A549 (cell line): ENCODE measurements around the gene CPT1B. TPM values are rescaled to one million over a fixed set of nuclear protein-coding genes. Genes with fewer than 3 reads are reported as not detected.
A peak's percentile ranks its signal among the peaks of the same experiment; 100 is the strongest.

Experiments used
- ATAC-seq, 2 experiments: fragments of 200-7000 bp in 1 of 2; fragments of >200 bp in 1 of 2; cut with Nextera tagmentation in 1 of 2; cut with Tn5 transposase in 1 of 2; 3 replicates each; pipeline versions ENCODE4 v1.8.0 to v1.9.1; 2018 to 2020; ENCODE audit warnings: mild to moderate bottlenecking in 1 of 2, moderate library complexity in 1 of 2
- CTCF ChIA-PET: fragments of 300-600 bp; sonication (Branson Sonifier 250); formaldehyde crosslinking; extraction: SDS; loops from one replicate; lab custom pipeline; 2021; ENCODE audit warnings: antibody characterized with exemption, inconsistent platforms; lab: Yijun Ruan, JAX
- POLR2A ChIA-PET: fragments of 350-600 bp; formaldehyde crosslinking; extraction: SDS; loops from one replicate; lab custom pipeline; 2021; ENCODE audit warnings: antibody characterized with exemption, inconsistent platforms; lab: Yijun Ruan, JAX
- DNase-seq, 2 experiments: peaks; one replicate each; pipeline versions ENCODE4 v3.0.0 to v3.0.0-alpha.2; 2011 to 2016; ENCODE audit warnings: low read depth in 1 of 2, low spot score in 1 of 2
- FAIRE-seq: peaks from 2 replicates; lab custom pipeline; 2011; peaks lifted over from hg19 to GRCh38; lab: Jason Lieb, UNC
- H3K27ac ChIP-seq, 2 experiments: fragments of >200 bp; sonication (Bioruptor Twin); formaldehyde crosslinking; 3 replicates each; pipeline ENCODE4 v1.5.1; 2016 to 2017
- H3K4me1 ChIP-seq: fragments of >200 bp; sonication (Bioruptor Twin); formaldehyde crosslinking; 3 replicates; pipeline ENCODE4 v1.6.1; 2016
- H3K4me2 ChIP-seq: fragments of >200 bp; sonication (Bioruptor Twin); formaldehyde crosslinking; 3 replicates; pipeline ENCODE4 v1.6.1; 2016
- H3K4me3 ChIP-seq: fragments of >200 bp; sonication (Bioruptor Twin); formaldehyde crosslinking; 3 replicates; pipeline ENCODE4 v1.5.1; 2016
- H3K9me3 ChIP-seq: fragments of >200 bp; sonication (Bioruptor Twin); formaldehyde crosslinking; 3 replicates; pipeline ENCODE4 v1.6.1; 2016
- BHLHE40 ChIP-seq: IDR thresholded peaks from 2 replicates; pipeline ENCODE4 v1.6.1; 2012; ENCODE audit warnings: low read depth, low read length, inconsistent platforms
- CBX2 ChIP-seq: fragments of 200-600 bp; sonication (generic); IDR thresholded peaks from 2 replicates; pipeline ENCODE4 v1.6.1; 2016; ENCODE audit warnings: low read depth, mild to moderate bottlenecking, borderline replicate concordance
- CBX8 ChIP-seq: fragments of 200-600 bp; sonication (generic); IDR thresholded peaks from 2 replicates; pipeline ENCODE4 v1.6.1; 2016
- CEBPB ChIP-seq, 2 experiments: fragments of >200 bp in 1 of 2; sonication (Bioruptor Twin) in 1 of 2; formaldehyde crosslinking in 1 of 2; IDR thresholded peaks; 2 replicates each; pipeline ENCODE4 v1.6.1; 2012 to 2016
- CTCF ChIP-seq: fragments of >200 bp; sonication (Bioruptor Twin); formaldehyde crosslinking; IDR thresholded peaks from 3 replicates; pipeline ENCODE4 v1.5.1; 2016
- EHF ChIP-seq: fragments of 250-450 bp; sonication (Bioruptor Pico); IDR thresholded peaks from 2 replicates; pipeline ENCODE4 v1.5.0; 2020; ENCODE audit warnings: mild to moderate bottlenecking
- ESRRA ChIP-seq: fragments of 150-350 bp; IDR thresholded peaks from 2 replicates; pipeline ENCODE4 v1.6.1; 2014; ENCODE audit warnings: mild to moderate bottlenecking, low read length, borderline replicate concordance
- GATA3 ChIP-seq: IDR thresholded peaks from 2 replicates; pipeline ENCODE4 v1.6.1; 2012; ENCODE audit warnings: borderline replicate concordance
- HDAC2 ChIP-seq: fragments of 200-600 bp; sonication (generic); IDR thresholded peaks from 2 replicates; pipeline ENCODE4 v1.6.1; 2016
- HEYL ChIP-seq: fragments of 250-450 bp; sonication (Bioruptor Pico); IDR thresholded peaks from 2 replicates; pipeline ENCODE4 v1.8.0; 2021; ENCODE audit warnings: mild to moderate bottlenecking, moderate library complexity
- HMGXB4 ChIP-seq: fragments of 250-450 bp; sonication (Bioruptor Pico); IDR thresholded peaks from 2 replicates; pipeline ENCODE4 v1.5.0; 2021; ENCODE audit warnings: mild to moderate bottlenecking, moderate library complexity, borderline replicate concordance
- HOXA7 ChIP-seq: fragments of 250-450 bp; sonication (Bioruptor Pico); IDR thresholded peaks from 2 replicates; pipeline ENCODE4 v1.5.0; 2020; ENCODE audit warnings: mild to moderate bottlenecking, moderate library complexity
- HOXB13 ChIP-seq: fragments of 250-450 bp; sonication (Bioruptor Pico); IDR thresholded peaks from 2 replicates; pipeline ENCODE4 v1.5.0; 2020; ENCODE audit warnings: low read depth, mild to moderate bottlenecking, moderate library complexity
- KDM1A ChIP-seq: fragments of 200-600 bp; sonication (generic); IDR thresholded peaks from 2 replicates; pipeline ENCODE4 v1.6.1; 2016; ENCODE audit warnings: low read depth, mild to moderate bottlenecking
- MAFK ChIP-seq: fragments of 450-650 bp; IDR thresholded peaks from 2 replicates; pipeline ENCODE4 v1.6.1; 2014; ENCODE audit not compliant: partially characterized antibody
- MAX ChIP-seq: IDR thresholded peaks from 2 replicates; pipeline ENCODE4 v1.6.1; 2012
- MYC ChIP-seq: IDR thresholded peaks from 2 replicates; pipeline ENCODE4 v1.6.1; 2012; ENCODE audit warnings: mild to moderate bottlenecking, inconsistent platforms, low read length, improper control_type of control experiment, borderline replicate concordance
- PHF8 ChIP-seq: fragments of 200-600 bp; sonication (generic); IDR thresholded peaks from 2 replicates; pipeline ENCODE4 v1.6.1; 2016; ENCODE audit warnings: low read depth, mild to moderate bottlenecking, antibody characterized with exemption, moderate library complexity, borderline replicate concordance
- POLR2AphosphoS2 ChIP-seq: conservative IDR thresholded peaks from 2 replicates; pipeline ENCODE4 v1.6.1; 2012; ENCODE audit warnings: low read length, improper control_type of control experiment, inconsistent platforms
- REST ChIP-seq: fragments of 200-600 bp; sonication (generic); IDR thresholded peaks from 2 replicates; pipeline ENCODE4 v1.6.1; 2016; ENCODE audit warnings: antibody characterized with exemption, mild to moderate bottlenecking, moderate library complexity
- RFX5 ChIP-seq: fragments of 450-650 bp; IDR thresholded peaks from 2 replicates; pipeline ENCODE4 v1.7.1; 2014; ENCODE audit warnings: antibody characterized with exemption, mild to moderate bottlenecking, moderate library complexity
- ZNF302 ChIP-seq: fragments of 250-450 bp; sonication (Bioruptor Pico); IDR thresholded peaks from 2 replicates; pipeline ENCODE4 v1.9.0; 2021; ENCODE audit warnings: inconsistent platforms, mild to moderate bottlenecking, moderate library complexity
- ZSCAN20 ChIP-seq: fragments of 250-450 bp; sonication (Bioruptor Pico); IDR thresholded peaks from 2 replicates; pipeline ENCODE4 v1.8.0; 2022; ENCODE audit warnings: mild to moderate bottlenecking, moderate library complexity
- WGBS: methylation state at CpG from one replicate; pipeline ENCODE4 v1.1.6; 2017; ENCODE audit errors: missing lambda C conversion rate; 5-methylcytosine and 5-hydroxymethylcytosine counted together
- polyA plus RNA-seq, 4 experiments: library from polyadenylated mRNA; depleted of rRNA in 3 of 4; stranded (reverse); fragments of >200 nt; fragmentation: RNase III in 1 of 4; extraction: RNeasy Plus Mini Kit Qiagen cat#74134 plus additional on column Dnase treatment in 1 of 4; gene quantifications; 2 replicates in 3 of 4; 3 replicates in 1 of 4; pipeline ENCODE4 v1.2.3, GENCODE V29; 2011 to 2017

CPT1B gene
- polyA plus RNA-seq, 2 of the 4 experiments (the other 2 are of a cell fraction), result 12.1 to 26.5 TPM

- POLR2A ChIA-PET, result interaction anchor here (2.8 kb wide), 1 partner anchor 17 kb away, joined by 36 read pairs; the partner anchor contains the start of genes LMF2 and NCAPH2
Observed at GRCh38 chr22:50524676-50525103, 53.5 kb downstream of the CPT1B start.

GRCh38 chr22:50523806-50524675, 54.2 kb downstream of the CPT1B start:
- ATAC-seq, result no peak
- FAIRE-seq, result no peak
- TF ChIP-seq CTCF, result no peak
- no peak for TF ChIP-seq REST
- no peak for TF ChIP-seq POLR2AphosphoS2
- TF ChIP-seq EHF (CRISPR knock-in tag), result no peak
- TF ChIP-seq HOXB13 (CRISPR knock-in tag), result no peak
- TF ChIP-seq ZSCAN20 (CRISPR knock-in tag), result no peak
- TF ChIP-seq MAFK, result no peak
- no peak for TF ChIP-seq HDAC2
- no peak for TF ChIP-seq PHF8
- TF ChIP-seq CBX2, result no peak
- no peak for TF ChIP-seq MYC
- no peak for TF ChIP-seq MAX
- no peak for TF ChIP-seq HMGXB4
- TF ChIP-seq CBX8, result no peak
- TF ChIP-seq RFX5, result no peak
- no peak for TF ChIP-seq HEYL (CRISPR knock-in tag)
- no peak for TF ChIP-seq HOXA7 (CRISPR knock-in tag)
- no peak for TF ChIP-seq CEBPB (IDR thresholded peaks at IDR 0.05)
- TF ChIP-seq, all 56 proteins: peak for 0
- ChIA-PET CTCF (interaction anchor here (1.2 to 2.7 kb wide), 6 partner anchors 9 to 97 kb away, joined by 3 to 31 read pairs (median 18); partner anchors contain the start of genes LMF2, NCAPH2 and SYCE3), POLR2A (interaction anchor here (2.8 kb wide), 1 partner anchor 16 kb away, joined by 36 read pairs; the partner anchor contains the start of genes LMF2 and NCAPH2)
- no peak for DNase-seq
- peak overlapping the region; percentile 92 to 99; a peak in 4 of 6 replicates for H3K27ac ChIP-seq
- peak overlapping the region; percentile 96 for H3K4me2 ChIP-seq
- WGBS, result 90% methylated on average over 11 of the region's 25 CpGs
- peaks cover 14% of the 10 kb centered on the region for H3K4me1 ChIP-seq
- H3K9me3 ChIP-seq, result no peaks in the 10 kb centered on the region
- H3K4me3 ChIP-seq, result peak overlapping the region; percentile 70

More at GRCh38 chr22:50524676-50525103, 53.5 kb downstream of the CPT1B start:
- TF ChIP-seq KDM1A (no peak), GATA3 (no peak), ESRRA (no peak), BHLHE40 (no peak), ZNF302 (CRISPR knock-in tag) (no peak)
- ATAC-seq (no peak), FAIRE-seq (no peak), DNase-seq (no peak)
- Histone ChIP-seq H3K4me1 (peaks cover 20% of the 10 kb centered on the region), H3K4me3 (peak overlapping the region; percentile 70), H3K27ac (peak overlapping the region; percentile 92 to 99), H3K9me3 (no peaks in the 10 kb centered on the region), H3K4me2 (peak overlapping the region; percentile 96)
- WGBS, result 16% methylated on average over 13 of the region's 19 CpGs
- CTCF ChIA-PET, result interaction anchor here (0.9 to 2.7 kb wide), 9 partner anchors 10 to 96 kb away, joined by 3 to 31 read pairs (median 6); partner anchors contain the start of genes LMF2, NCAPH2 and SYCE3
